Midbrain (tissue), 1 donor: ENCODE data around the gene GAB2.
"Not testable (repeated sequence)": the region's sequence is repeated elsewhere in the genome, so short reads cannot be mapped to it uniquely, and the experiment has no call there.

Experiments used
- DNase-seq: peaks from one replicate; lab custom pipeline; 2025; lab: John Stamatoyannopoulos, UW

The GAB2 gene

DNA sequence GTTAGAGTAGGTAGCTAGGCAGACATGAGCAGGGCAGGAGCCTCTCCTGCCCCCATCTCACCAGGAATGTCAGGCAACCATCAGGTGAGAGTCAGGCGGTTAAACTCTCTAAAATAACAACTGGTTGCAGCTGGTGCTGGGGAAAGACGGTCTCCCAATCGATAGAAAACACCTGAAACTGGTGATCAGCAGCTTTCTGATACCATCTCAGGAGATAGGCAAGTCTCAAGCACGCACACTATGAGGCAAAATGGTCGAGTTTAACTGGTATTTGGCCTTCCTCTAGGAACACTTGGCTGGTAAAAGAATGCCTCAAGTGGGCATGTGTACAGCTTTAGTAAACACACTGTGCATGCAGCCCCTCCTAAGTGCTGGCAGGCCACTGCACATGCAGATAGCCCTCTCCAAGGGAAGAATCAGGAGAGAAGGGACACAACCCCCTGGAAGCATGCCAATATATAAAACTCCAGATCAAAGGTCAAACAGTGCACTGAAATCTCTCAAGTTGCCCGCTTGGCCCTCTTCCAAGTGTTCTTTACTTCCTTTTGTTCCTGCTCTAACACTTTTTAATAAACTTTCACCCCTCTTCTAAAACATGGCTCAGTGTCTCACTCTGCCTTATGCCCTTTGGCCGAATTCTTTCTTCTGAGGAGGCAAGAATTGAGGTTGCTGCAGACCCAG, 140.2 kb downstream of the GAB2 start:
- no peak for DNase-seq

DNA sequence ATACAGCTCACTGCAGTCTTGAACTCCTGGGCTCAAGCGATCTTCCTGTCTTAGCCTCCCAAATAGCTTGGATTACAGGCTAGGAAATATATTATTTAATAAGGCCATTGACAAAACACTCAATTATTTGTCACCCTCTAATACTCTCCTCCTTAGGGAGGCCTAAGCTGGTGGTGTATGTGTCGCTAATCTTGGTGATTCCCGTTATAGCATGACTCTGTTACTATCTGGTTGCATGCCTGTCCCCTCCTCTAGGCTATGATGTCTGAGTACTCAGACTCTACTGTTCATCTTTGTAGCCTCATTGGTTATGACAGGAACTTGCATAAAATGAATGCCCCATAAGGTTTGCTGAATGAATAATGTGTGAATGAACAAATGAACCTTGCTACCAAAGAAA, 141.3 kb downstream of the GAB2 start:
- DNase-seq, result no peak

DNA sequence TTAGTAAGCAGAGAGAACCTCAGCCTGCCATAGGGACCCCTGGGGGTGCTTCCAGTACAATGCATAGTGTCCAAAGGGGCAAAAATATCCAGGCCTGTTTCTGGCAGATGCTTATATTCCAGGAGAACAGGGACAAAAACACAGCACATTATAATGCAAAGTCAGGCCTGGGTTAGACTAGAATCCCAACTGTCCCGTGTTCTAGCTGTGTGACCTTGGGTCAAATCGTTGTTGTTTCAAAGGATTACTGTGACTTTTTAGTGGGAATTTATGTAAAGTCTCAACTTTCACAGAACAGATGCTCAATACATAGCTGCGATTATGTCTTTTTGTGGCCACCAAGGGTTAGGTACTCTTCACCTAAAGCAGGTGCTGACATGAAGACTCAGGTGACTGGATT, 142.9 kb downstream of the GAB2 start:
- no peak for DNase-seq

DNA sequence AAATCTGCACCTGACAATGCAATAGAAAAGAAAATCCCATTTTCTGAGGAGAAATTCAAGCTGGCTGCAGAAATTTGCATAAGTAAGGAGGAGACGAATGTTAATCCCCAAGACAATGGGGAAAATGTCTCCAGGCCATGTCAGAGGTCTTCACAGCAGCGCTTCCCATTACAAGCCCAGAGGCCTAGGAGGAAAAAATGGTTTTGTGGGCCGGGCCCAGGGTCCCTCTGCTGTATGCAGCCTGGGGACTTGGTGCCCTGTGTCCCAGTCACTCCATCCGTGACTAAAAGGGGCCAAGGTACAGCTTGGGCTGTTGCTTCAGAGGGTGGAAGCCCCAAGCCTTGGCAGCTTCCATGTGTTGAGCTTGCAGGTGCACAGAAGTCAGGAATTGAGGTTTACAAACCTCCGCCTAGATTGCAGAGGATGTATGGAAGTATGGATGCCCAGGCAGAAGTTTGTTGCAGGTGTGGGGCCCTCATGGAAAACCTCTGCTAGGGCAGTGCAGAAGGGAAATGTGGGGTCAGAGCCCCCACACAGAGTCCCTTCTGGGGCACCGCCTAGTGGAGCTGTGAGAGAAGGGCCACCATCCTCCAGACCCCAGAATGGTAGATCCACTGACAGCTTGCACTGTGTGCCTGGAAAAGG, 144.9 kb downstream of the GAB2 start:
- DNase-seq, result not testable (repeated sequence)

DNA sequence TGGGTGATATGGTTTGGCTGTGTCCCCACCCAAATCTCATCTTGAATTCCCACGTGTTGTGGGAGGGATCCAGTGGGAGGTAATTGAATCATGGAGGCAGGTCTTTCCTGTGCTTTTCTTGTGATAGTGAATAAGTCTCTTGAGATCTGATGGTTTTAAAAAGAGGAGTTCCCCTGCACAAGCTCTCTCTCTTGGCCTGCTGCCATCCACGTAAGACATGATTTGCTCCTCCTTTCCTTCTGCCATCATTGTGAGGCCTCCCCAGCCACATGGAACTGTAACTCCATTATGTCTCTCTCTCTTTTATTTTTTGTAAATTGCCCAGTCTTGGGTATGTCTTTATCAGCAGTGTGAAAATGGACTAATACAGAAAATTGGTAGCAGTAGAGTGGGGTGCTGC, 145.8 kb downstream of the GAB2 start:
- not testable (repeated sequence) for DNase-seq

DNA sequence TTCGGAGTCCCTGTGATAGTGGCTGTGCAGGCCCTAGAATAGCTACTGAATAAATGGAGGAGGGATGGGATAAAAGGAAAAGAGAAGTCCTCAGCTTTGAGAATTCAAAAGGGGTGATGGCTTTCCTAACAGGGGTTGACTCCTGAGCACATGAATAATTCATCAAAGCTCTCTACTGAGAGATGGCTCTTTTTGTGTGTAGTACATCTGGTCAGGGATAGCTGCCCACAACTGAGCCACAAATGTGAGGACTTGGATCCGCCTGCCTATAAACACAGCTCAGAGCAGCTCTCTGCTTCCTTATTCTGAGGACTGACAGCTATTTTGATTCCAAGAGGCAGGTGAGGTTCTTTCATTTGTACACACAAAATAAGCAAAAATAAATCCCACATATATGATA, 146.6 kb downstream of the GAB2 start:
- DNase-seq, result peak; percentile 60

DNA sequence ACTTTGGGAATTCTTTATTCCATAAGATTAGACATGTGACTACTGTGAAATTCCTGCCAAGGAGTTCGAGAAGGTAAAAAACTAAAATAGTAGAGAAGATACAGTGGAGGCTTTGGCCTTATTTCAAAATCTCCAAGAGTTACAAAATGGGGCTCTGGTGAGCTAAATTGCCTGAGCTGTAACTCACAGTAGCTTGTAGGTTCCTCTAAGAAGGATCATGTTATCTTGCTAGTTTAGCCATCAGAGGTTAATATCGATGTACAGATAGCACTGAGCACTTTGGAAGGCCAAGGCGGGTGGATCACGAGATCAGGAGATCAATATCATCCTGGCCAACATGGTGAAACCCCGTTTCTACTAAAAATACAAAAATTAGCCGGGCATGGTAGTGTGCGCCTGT, 147.8 kb downstream of the GAB2 start:
- no peak for DNase-seq

DNA sequence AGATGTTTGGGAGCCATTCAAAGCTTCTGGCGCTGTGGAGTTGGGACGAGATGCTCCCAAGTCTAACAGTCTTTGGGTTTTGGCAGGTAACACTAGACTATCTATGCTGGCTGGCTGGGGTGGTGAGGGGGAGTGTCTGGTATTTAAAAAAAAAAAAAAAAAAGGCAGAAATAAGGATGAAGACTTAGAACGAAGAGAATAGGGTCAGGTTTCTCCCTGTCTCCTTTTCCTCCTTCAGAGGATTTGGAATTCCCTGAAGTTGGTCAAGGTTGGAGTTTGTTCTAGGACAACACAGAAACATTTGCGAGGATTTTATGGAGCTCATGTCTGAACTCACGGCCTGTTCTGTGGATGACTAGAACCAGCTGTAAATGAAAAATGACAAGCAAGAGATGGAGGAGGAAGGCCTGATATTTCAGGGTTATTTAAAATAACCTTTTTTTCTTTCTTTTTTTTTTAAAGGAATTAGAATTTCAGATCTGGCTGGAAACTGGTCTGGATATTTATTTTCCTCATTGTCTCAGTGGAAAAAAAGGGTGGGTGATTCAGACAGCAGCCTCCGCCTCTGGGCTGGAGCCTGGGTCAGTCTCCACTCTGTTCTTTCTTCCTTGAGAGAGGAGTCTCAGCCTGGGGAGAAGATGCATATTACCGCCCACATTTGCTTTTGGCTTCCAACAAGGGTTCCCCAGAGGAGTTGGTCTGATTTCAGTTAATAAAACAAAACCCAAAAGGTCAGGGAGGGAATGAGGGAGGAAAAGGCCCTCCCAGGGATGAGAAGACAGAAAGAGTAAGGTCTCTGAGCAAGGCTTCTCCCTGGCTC, 148.8 kb downstream of the GAB2 start:
- DNase-seq, result no peak

DNA sequence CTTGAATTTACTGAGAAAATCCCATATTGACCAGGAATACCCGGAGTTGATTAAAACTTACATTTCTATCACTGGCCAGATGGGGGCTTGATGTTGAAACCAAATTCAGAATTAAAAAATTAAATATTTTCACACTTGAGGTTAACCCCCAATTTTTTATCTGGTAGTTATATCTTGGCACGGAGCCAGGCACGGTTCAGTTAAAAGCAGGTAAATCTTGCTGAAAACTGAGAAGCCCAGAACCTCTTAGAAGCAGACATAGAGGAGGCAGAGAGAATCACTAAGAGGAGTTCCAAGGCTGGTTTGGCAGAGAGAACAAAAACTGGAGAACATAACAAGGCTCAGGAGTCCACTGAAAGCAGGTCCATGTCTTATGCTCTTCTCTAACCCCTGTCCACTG, 151.2 kb downstream of the GAB2 start:
- no peak for DNase-seq

DNA sequence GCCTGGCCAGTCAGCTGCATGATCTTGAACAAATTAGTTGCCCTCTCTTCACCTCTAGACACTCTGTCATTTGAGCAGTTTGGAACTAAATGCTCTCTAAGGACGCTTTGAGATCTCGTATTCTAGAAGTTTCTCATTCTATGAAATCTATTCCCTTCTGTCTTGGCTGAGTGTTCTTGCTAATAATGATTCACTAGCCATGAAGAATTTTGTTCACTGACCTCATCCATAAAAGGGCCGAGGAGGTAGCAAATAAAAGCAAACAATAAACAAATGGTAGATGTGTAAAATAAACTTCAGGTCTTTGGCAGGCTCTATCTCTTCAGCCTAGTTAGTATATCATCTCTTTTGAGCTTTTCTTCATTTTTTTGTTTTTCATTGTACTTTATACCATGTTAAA, 152.3 kb downstream of the GAB2 start:
- DNase-seq, result no peak

DNA sequence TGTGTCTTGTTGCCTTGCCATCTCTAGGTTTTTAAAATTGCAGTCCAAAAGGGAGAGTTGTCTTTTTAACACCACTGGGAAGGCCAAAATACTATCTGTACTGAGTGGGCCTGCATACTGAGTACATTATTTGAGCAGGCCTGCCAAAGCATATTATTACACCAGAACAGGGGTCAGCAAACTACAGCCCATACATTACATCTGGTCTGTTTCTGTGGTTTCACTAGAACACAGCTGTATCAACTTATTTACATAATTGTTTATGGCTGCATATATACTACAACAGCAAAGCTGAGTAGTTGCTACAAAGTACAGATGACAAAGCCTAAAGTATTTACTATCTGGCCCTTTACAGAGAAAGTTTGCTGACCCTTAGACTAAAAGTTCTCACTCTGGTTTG, 154.9 kb downstream of the GAB2 start:
- DNase-seq, result no peak

DNA sequence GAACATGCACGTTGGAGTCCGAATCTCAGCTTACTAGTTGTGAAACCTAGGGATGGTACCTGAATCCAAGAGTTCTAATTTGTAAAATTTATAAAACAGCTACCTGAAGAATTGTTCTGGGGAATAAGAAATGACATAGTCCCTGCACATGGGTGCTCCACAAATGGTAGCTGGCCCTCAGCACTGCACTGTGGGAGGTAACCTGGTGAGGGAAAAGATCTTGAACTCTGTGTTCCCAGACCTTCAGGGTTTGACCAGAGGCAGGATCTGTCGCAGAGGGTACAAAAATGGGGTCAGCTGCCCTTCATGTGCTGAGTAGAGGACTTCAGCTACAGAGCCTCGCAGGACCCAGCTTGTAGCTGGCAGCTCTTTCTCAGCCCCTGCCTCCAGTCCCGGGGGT, 155.4 kb downstream of the GAB2 start:
- no peak for DNase-seq

DNA sequence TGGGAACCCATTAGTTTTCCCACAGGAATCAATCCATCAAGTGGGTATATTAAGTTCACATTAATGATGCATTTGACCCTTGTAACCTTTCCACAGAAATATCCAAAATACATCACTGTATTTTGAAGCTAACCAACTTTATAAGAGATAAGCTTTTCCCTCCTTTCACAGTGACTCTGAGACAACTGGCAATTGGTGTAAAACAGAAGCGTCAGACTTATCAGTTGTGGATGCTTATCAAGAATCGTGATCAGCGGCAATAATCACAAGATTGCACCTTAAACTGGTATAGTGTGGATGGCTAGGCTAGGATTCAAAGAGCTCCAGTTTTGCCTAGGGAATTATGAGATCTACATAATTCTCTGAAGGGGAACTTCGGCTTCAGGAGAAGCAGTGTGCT, 155.8 kb downstream of the GAB2 start:
- DNase-seq, result no peak

DNA sequence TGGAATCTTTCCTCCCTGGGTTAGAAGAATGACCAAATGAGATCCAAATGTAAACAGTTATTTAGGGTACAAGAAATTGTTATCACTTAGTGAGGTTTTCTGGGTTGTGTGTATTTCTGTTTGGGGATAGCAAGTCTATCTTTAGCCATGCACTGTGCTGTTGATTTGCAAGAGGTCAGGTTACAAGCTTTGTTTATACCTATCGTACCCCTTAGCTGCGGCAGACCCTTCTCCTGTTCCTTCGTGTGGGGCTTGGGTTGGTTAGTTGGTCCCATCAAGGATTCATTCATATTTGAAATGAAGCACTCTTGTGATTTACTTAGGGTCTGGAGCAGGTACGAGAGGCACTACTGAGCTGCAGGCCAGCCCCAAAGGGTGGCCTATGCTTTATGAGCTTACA, 156.3 kb downstream of the GAB2 start:
- DNase-seq, result no peak

DNA sequence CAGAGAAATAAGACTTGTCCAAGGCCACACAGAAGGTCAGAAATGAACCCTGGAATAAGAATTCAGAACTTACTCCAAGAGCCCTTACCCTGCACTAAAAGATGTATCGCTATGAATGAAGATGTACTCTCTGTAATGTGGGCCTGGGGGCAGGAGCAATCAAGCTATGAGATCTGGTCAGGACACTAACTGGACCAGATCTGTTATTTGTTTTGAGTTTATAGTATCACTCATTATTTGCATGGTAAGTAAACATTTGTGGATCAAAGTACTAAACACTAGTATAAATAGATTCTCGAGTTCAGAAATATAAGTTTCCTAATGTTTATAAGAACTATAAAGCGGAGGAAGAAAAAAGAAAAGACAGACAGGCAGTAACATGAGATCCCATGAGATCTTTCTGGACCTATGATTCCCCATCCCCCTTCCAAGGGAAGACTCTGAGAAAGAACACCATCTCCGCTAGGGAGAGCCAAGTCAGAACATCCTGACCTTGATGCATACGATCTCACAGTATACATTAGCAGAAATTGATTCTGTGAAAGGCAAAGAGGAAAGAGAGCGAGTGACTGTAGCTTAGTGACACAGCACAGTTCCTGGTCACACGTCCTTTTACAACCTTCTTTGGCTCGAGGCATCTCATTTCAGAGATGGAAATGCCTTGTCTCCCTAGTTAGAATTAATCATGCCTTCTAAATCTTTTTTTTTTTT, 157.7 kb downstream of the GAB2 start:
- no peak for DNase-seq

DNA sequence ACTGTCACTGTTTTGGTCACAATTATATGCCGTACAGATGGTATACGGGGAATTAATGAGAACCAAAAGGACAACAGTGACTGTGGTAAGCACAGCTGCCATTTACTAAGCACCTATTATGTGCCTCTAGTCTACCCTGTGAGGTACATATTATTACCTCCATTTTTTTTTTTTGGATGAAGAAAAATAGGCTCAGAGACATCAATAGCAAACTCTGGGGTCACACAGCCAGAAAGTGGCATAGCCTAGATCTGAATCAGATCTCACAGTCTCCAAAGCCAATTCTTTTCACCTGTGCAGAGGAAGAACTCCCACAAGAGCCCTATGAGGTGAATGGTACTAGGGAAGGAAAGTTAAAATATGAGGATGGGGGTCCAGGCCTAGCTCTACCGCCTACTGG, 160.0 kb downstream of the GAB2 start:
- no peak for DNase-seq

DNA sequence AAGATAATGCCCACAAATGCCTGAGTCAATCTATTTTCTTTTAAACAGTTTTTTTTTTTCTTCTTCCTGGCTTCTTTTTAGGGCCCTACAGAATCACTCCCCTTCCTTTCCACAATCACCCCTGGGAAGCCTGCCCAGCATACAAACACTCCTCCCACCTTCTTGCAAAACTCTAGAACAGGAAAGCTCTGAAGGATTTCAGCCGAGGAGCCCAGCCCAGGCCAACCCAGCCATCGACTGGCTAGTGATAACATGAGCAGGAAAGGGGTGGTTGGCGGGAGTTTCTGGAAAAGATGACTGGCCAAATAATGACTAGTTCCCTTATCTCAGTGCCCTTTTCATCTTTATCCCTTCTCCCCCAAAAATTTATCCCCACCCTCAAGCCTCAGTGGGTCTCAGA, 160.7 kb downstream of the GAB2 start:
- peak; percentile 27 for DNase-seq

DNA sequence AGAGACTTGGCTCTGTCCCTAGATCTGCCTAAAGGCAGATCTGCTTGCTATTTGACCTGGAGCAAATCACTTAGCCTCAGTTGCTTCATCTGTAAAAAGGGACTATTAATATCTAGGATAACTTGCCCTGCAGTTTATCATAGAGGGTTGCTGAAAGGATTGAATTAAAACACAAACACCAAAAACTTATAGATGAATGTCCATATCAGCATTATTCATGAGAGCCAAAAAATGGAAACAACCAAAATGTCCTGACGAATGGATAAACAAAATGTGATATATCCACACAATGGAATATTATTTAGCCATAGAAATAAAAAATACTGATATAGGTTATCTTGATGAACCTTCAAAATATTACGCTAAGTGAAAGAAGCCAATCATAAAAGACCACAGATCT, 161.7 kb downstream of the GAB2 start:
- no peak for DNase-seq

DNA sequence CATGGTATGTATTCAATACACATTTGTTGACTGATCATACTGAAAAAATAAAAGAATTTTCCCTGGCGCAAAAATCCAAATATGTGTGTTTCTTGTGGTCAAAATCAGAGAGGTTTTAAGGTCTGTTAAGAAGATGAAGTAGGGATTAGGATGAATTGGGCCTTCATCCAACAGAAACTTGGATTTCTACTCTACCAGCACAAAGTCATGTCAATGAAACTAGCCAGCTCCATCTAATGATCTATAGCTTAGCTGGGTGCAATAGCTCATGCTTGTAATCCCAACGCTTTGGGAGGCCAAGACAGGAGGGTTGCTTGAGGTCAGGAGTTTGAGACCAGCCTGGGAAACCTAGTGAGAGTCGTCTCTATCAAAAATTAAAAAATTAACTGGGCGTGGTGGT, 163.4 kb downstream of the GAB2 start:
- DNase-seq, result no peak

DNA sequence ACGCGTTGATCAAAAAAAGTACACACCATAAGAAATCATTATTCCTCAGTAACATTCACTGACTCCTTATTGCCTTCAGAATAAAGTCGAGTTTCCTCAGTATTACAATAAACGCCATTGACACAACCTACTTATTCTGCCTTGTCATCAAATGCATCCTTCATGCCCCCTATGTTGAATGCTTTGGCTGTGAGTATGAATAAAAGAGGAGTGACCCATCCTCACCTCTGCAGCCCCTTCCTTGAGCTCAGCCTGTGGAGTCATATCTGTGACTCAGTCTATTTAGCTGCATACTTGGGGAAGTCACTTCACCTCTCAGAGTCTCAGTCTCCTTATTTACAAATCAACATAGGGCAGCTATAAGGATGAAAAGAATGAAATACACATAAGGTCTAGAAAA, 163.8 kb downstream of the GAB2 start:
- DNase-seq, result no peak

DNA sequence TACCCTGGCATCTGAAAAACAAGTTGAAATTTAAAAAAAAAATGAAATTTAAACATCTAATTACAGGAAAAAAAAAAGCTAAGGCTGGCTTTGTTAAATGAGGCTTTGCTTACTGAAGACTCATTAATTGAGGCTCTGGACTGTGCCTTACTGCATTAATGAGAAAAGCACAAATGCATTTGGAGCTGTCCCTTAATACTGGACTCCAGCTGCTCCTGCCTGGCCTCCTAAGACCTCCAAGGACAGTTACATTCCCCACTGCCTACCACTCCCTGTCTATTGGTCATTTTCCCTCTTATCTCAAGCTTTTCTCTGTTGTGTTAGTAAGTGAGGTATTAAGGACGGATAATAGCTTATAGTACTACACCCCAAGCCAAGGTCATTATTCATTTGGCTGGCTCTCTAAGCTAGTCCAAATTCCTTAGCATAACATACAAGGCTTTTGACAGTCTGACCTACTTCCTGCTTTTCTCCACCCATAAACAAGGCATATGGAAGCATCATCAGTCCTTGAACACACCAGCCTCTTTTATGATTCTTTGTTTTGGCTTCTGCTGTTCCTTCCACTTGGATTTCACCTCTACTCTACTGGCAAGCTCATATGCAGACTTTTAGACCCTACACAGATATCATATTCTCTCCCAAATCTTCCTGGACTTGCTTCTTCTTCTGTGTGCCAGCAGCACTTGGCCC, 166.4 kb downstream of the GAB2 start:
- no peak for DNase-seq

DNA sequence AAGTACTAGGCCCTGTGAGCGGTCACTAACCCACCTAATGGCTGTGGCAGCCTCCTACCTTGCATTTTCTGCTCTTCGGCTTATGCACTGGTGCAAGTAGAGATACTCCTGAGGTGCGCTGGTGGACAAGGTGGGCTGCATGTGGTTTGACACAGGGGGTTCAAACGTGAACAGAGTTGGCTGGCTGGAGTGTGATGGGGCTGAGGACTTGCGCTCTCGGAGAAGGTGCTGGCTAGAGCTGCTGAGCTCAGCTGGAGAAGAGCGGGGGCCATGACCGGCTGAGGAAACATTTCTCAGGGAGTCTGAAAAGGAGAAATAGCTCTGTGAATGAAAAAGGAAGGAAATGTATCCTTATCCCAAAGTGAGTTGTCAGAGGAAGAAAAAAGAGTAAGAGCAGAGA, 167.5 kb downstream of the GAB2 start:
- DNase-seq, result no peak
